HepG2 (cell line): ENCODE data around the gene FBXW2. TPM values are rescaled to one million over a fixed set of nuclear protein-coding genes. Genes with fewer than 3 reads are reported as not detected.

Source experiments
- CTCF ChIP-seq: sonication (generic); formaldehyde crosslinking; IDR thresholded peaks from 2 replicates; pipeline ENCODE4 v1.5.0; 2020; ENCODE audit warnings: mild to moderate bottlenecking, missing genetic modification reagents, moderate library complexity
- IKZF1 ChIP-seq: fragments of 450-650 bp; IDR thresholded peaks from 2 replicates; pipeline ENCODE4 v1.7.1; 2016
- KDM5B ChIP-seq: sonication (generic); formaldehyde crosslinking; IDR thresholded peaks from 2 replicates; pipeline ENCODE4 v1.4.0; 2020; ENCODE audit warnings: missing genetic modification reagents, mild to moderate bottlenecking, borderline replicate concordance
- MED8 ChIP-seq: sonication (generic); formaldehyde crosslinking; IDR thresholded peaks from 2 replicates; pipeline ENCODE4 v1.8.1; 2023; ENCODE audit warnings: mild to moderate bottlenecking, missing genetic modification reagents; ENCODE audit not compliant: insufficient replicate concordance
- PHF8 ChIP-seq: sonication (generic); formaldehyde crosslinking; IDR thresholded peaks from 2 replicates; pipeline ENCODE4 v1.5.0; 2020; ENCODE audit warnings: missing genetic modification reagents
- PITX1 ChIP-seq: sonication (generic); formaldehyde crosslinking; IDR thresholded peaks from 2 replicates; pipeline ENCODE4 v1.5.1; 2020; ENCODE audit warnings: mild to moderate bottlenecking, missing genetic modification reagents
- PTBP1 ChIP-seq: fragments of 200-400 bp; formaldehyde crosslinking; IDR thresholded peaks from 2 replicates; pipeline ENCODE4 v1.6.1; 2018; ENCODE audit warnings: low read length, low read depth; ENCODE audit not compliant: poor library complexity, severe bottlenecking
- SKIL ChIP-seq: sonication (generic); formaldehyde crosslinking; IDR thresholded peaks from 2 replicates; pipeline ENCODE4 v1.8.0; 2022; ENCODE audit warnings: missing genetic modification reagents, mild to moderate bottlenecking, moderate library complexity, borderline replicate concordance
- ZGPAT ChIP-seq: IDR thresholded peaks from 2 replicates; pipeline ENCODE4 v1.6.1; 2016; ENCODE audit warnings: mild to moderate bottlenecking
- ZMYM3 ChIP-seq: sonication (generic); formaldehyde crosslinking; IDR thresholded peaks from 2 replicates; pipeline ENCODE4 v1.5.1; 2020; ENCODE audit warnings: mild to moderate bottlenecking, missing genetic modification reagents
- ZNF292 ChIP-seq: sonication (generic); formaldehyde crosslinking; IDR thresholded peaks from 2 replicates; pipeline ENCODE4 v1.8.1; 2022; ENCODE audit warnings: mild to moderate bottlenecking, low read depth, missing genetic modification reagents, borderline replicate concordance
- ZNF430 ChIP-seq: sonication (generic); formaldehyde crosslinking; IDR thresholded peaks from 2 replicates; pipeline ENCODE4 v1.9.0; 2021; ENCODE audit warnings: mild to moderate bottlenecking, missing genetic modification reagents
- ZNF792 ChIP-seq: IDR thresholded peaks from 2 replicates; pipeline ENCODE4 v1.6.1; 2016
- polyA plus RNA-seq, 8 experiments: library from polyadenylated mRNA; depleted of rRNA in 3 of 8; stranded (reverse) in 7 of 8; unstranded in 1 of 8; fragments of >200 nt; fragmentation: Illumina TruSeq in 4 of 8; extraction: Trizol in 4 of 8; gene quantifications; 2 replicates each; pipeline versions ENCODE4 v1.2.1 to v1.2.3, GENCODE V29; 2011 to 2016; ENCODE audit warnings: low read depth in 4 of 8, missing spikeins in 1 of 8, mixed read lengths in 1 of 8; ENCODE audit not compliant: insufficient read depth in 1 of 8
- total RNA-seq, 5 experiments: library from RNA; depleted of rRNA; stranded (reverse); fragments of >200 nt; fragmentation: Illumina TruSeq; extraction: Trizol; gene quantifications; 2 replicates each; pipeline ENCODE4 v1.2.3, GENCODE V29; 2016; ENCODE audit warnings: low read depth in 1 of 5
- TF ChIP-seq, protein P1 (sequence below): sonication (generic); formaldehyde crosslinking; IDR thresholded peaks from 2 replicates; pipeline ENCODE4 v1.8.1; 2022; ENCODE audit warnings: low read depth, mild to moderate bottlenecking, missing genetic modification reagents
- TF ChIP-seq, protein P2 (sequence below): sonication (generic); formaldehyde crosslinking; IDR thresholded peaks from 2 replicates; pipeline ENCODE4 v1.4.0; 2020; ENCODE audit warnings: mild to moderate bottlenecking, missing genetic modification reagents
- TF ChIP-seq, protein P3 (sequence below), 2 experiments: IDR thresholded peaks; 2 replicates each; pipeline ENCODE4 v1.6.1; 2011 to 2012; ENCODE audit warnings: low read length in 2 of 2, borderline replicate concordance in 1 of 2, low read depth in 1 of 2, mild to moderate bottlenecking in 1 of 2, moderate library complexity in 1 of 2

FBXW2 gene
- total and polyA plus RNA-seq, 2 of the 13 experiments (the other 11 are each of a cell fraction or from before 2014, with no cell fraction given) = 35.4 to 43.1 TPM

DNA sequence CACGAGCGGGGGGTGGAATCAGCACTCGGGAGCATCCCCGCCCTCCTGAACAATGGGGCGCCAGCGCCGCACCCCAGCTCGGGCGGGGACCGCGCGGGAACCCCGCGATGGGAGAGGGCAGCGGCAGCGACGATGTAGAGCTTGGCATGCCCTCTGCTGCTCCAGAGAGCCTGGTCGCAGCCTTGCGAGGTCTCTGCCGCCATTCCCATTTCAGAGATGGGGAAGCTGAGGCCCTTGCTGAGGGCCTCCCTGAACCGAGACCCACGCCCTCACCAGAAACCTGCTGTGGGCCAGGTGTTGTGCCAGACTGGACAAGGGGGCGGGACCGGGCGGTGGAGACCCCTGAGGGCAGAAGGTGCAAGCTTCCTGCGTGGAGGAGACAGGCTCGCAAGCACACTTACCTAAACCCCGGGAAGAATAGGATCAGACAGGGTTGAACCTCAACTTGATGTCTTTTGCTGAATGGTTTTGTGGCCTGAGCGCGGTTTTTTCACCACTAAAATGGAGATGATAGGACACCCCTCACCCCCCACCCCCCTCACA lies 78.3 kb downstream of the FBXW2 start (continued):
- TF ChIP-seq ZNF292 (0 out of 2 replicates have a peak, but pooled peaks have one; percentile 6), PITX1 (CRISPR knock-in tag) (no peak), ZMYM3 (CRISPR knock-in tag) (peak; percentile 100), ZGPAT (CRISPR knock-in tag) (0 out of 2 replicates have a peak, but pooled peaks have one; percentile 45), PTBP1 (no peak), PHF8 (CRISPR knock-in tag) (0 out of 2 replicates have a peak, but pooled peaks have one; percentile 40), ZNF792 (CRISPR knock-in tag) (no peak), MED8 (CRISPR knock-in tag) (peak; percentile 60), SKIL (CRISPR knock-in tag) (no peak), ZNF430 (CRISPR knock-in tag) (peak; percentile 19; the same call in 1 of the 2 replicates), IKZF1 (no peak), KDM5B (CRISPR knock-in tag) (peak; percentile 68; the same call in 1 of the 2 replicates), CTCF (CRISPR knock-in tag) (0 out of 2 replicates have a peak, but pooled peaks have one; percentile 10)
- TF ChIP-seq, protein P1, sequence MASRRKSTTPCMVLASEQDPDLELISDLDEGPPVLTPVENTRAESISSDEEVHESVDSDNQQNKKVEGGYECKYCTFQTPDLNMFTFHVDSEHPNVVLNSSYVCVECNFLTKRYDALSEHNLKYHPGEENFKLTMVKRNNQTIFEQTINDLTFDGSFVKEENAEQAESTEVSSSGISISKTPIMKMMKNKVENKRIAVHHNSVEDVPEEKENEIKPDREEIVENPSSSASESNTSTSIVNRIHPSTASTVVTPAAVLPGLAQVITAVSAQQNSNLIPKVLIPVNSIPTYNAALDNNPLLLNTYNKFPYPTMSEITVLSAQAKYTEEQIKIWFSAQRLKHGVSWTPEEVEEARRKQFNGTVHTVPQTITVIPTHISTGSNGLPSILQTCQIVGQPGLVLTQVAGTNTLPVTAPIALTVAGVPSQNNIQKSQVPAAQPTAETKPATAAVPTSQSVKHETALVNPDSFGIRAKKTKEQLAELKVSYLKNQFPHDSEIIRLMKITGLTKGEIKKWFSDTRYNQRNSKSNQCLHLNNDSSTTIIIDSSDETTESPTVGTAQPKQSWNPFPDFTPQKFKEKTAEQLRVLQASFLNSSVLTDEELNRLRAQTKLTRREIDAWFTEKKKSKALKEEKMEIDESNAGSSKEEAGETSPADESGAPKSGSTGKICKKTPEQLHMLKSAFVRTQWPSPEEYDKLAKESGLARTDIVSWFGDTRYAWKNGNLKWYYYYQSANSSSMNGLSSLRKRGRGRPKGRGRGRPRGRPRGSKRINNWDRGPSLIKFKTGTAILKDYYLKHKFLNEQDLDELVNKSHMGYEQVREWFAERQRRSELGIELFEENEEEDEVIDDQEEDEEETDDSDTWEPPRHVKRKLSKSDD (CRISPR knock-in tag) = no peak
- TF ChIP-seq, protein P2, sequence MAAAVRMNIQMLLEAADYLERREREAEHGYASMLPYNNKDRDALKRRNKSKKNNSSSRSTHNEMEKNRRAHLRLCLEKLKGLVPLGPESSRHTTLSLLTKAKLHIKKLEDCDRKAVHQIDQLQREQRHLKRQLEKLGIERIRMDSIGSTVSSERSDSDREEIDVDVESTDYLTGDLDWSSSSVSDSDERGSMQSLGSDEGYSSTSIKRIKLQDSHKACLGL (CRISPR knock-in tag) = 0 out of 2 replicates have a peak, but pooled peaks have one; percentile 42
- TF ChIP-seq, protein P3, sequence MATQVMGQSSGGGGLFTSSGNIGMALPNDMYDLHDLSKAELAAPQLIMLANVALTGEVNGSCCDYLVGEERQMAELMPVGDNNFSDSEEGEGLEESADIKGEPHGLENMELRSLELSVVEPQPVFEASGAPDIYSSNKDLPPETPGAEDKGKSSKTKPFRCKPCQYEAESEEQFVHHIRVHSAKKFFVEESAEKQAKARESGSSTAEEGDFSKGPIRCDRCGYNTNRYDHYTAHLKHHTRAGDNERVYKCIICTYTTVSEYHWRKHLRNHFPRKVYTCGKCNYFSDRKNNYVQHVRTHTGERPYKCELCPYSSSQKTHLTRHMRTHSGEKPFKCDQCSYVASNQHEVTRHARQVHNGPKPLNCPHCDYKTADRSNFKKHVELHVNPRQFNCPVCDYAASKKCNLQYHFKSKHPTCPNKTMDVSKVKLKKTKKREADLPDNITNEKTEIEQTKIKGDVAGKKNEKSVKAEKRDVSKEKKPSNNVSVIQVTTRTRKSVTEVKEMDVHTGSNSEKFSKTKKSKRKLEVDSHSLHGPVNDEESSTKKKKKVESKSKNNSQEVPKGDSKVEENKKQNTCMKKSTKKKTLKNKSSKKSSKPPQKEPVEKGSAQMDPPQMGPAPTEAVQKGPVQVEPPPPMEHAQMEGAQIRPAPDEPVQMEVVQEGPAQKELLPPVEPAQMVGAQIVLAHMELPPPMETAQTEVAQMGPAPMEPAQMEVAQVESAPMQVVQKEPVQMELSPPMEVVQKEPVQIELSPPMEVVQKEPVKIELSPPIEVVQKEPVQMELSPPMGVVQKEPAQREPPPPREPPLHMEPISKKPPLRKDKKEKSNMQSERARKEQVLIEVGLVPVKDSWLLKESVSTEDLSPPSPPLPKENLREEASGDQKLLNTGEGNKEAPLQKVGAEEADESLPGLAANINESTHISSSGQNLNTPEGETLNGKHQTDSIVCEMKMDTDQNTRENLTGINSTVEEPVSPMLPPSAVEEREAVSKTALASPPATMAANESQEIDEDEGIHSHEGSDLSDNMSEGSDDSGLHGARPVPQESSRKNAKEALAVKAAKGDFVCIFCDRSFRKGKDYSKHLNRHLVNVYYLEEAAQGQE (IDR thresholded peaks at IDR 0.05; ENCODE audit: borderline replicate concordance in 1 of 2, low read depth in 1 of 2, low read length in 2 of 2) = no peak
